ENCODE measurements around the gene GABRB2.
"Not testable (repeated sequence)": the region's sequence is repeated elsewhere in the genome, so short reads cannot be mapped to it uniquely, and the experiment has no call there.

GABRB2 gene

GRCh38 chr5:161297388-161297787 is 249.1 kb downstream of the GABRB2 start:
- DNase-seq (ENCODE audit: low read depth) = not testable (repeated sequence)

- DNase-seq (ENCODE audit: low read depth) = no peak
Observed at GRCh38 chr5:161295721-161296250, 250.7 kb downstream of the GABRB2 start.

- no peak for DNase-seq (ENCODE audit: low read depth)
Observed at GRCh38 chr5:161288071-161288470, 258.5 kb downstream of the GABRB2 start.

- DNase-seq (ENCODE audit: low read depth) = no peak
Observed at GRCh38 chr5:161287436-161287835, 259.1 kb downstream of the GABRB2 start.

DNA sequence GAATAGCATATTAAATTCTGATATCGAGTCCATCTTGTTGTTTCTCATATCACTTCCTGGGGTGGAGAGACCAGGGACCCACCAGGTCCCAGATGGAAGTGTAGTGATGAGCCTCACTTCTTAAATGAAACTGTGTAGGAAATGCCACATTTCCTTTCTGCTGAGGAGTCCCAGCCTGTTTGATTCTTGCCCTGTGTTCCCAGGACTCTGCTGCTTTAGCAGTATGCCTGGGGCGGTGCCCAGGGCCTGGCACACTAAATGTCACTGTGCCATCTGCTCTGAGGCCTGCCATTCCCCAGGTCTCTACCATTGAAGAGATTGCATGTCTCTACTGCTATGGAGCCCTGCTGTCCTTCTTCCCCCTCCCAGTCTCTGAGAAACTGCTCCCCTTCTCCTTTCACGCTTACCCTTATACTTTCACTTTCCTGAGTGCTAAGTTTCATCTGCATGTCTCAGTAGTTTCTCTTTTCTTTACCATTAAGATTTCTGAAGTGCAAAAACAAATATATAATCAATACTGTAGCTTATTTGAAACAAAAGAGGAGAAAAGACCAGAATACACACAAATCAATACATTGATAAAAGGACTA is 260.4 kb downstream of the GABRB2 start:
- no peak for DNase-seq (ENCODE audit: low read depth)

DNA sequence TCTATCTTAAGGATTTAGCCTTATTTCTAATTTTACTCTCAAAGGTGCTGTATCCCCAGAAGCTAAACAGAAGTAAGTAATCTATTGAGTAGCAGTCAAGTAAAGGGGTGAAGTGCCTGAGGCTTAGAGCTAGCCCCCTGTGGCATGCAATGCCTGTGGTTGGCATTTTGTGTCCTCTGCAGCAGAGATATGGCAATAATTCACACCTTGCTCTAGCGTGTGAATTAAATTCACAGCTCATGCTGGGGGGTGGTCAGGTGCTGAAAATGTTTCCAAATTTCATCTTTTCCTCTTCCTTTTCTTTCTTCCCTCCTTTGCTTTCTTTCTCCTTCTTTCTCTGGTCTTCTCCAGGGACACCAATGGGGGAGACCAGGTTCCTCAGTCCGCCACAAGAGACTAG is 262.1 kb downstream of the GABRB2 start:
- no peak for DNase-seq (ENCODE audit: low read depth)

GRCh38 chr5:161283296-161283695 is 263.2 kb downstream of the GABRB2 start:
- no peak for DNase-seq (ENCODE audit: low read depth)

GRCh38 chr5:161278739-161279660 is 267.5 kb downstream of the GABRB2 start:
- DNase-seq (ENCODE audit: low read depth) = no peak

DNA sequence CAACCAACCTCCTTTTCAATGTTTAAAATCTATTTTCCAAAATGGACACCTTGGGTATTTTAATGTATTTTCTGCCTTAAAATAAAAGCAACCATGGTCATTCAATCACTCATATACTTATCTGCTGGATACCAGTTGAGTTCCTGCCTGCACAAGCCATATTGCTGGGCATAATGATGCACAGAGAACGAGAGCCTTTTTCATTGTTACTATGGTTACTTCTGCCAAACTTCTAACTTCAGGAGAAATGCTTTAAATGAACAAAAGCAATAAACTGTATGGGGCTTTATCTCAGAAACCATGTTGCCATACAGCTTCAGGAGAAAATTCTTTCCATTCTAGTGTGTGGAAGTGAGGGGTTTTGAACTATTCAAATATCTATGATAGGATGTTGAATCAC is 269.5 kb downstream of the GABRB2 start:
- DNase-seq (ENCODE audit: low read depth) = no peak

DNA sequence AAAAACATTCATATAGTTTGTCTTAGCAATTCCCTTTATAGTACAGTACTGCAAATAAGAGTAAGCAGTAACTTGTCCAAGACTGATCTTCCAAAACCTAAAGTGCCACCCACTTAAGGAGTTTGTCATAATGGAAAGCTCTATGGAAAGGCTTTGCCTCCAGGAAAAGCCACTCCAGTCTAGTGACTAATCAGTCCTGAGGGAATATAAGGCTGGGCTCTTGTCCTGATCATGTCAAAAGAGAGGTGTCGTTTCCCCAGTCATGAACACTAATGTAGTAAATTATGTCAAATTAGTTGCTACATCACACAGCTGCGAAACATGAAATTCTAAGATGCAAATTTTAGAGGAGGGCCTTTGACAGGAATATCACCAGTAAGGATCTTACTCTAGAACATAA is 271.6 kb downstream of the GABRB2 start:
- DNase-seq (ENCODE audit: low read depth) = no peak

DNA sequence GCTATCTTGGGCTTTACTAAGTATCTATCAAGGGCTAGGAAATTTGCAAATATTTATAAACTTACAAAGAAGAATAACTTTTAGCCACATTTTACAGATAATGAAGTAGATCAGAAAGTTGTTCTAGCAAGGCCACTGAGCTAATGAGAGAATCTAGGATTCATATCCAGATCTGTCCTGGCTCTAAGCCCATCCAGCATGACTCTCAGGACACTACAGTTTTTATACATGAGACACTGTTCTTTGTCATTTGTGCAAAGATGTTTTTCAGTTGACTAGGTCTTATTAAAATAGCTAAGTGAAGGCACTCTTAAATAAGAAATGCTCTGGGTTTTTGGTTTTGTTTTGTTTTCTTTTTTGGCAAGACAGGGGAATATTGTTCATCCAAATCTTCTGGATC is 273.1 kb downstream of the GABRB2 start:
- DNase-seq (ENCODE audit: low read depth) = no peak

- DNase-seq (ENCODE audit: low read depth) = no peak
Observed at GRCh38 chr5:161271816-161272215, 274.7 kb downstream of the GABRB2 start.

GRCh38 chr5:161269125-161269524 is 277.4 kb downstream of the GABRB2 start:
- no peak for DNase-seq (ENCODE audit: low read depth)

- DNase-seq (ENCODE audit: low read depth) = no peak
Observed at GRCh38 chr5:161266954-161267353, 279.6 kb downstream of the GABRB2 start.

DNA sequence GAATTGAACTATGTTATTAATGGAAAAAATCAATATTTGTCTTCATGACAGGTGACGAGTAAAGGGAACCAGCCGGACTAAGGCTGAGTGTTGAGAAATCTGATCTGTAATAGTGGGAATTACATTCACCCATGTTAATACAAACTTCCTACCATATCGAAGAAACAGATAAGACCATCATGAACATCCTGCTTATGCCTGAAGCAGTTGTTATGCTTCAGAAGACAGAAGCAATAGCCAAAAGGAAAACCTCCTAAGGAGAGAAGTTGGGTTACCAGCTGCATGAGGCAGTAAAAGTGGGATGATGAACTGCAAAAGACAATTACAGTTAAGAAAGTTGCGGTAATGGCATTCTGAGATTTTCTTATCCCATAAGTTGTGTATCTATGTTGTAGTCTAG is 281.5 kb downstream of the GABRB2 start:
- no peak for DNase-seq (ENCODE audit: low read depth)

- no peak for DNase-seq (ENCODE audit: low read depth)
Observed at GRCh38 chr5:161263191-161263590, 283.3 kb downstream of the GABRB2 start.

GRCh38 chr5:161261668-161262323 is 284.7 kb downstream of the GABRB2 start:
- no peak for DNase-seq (ENCODE audit: low read depth)

- DNase-seq (ENCODE audit: low read depth) = no peak
Observed at GRCh38 chr5:161258438-161258837, 288.1 kb downstream of the GABRB2 start.

GRCh38 chr5:161256957-161257356 is 289.6 kb downstream of the GABRB2 start:
- DNase-seq (ENCODE audit: low read depth) = no peak

DNA sequence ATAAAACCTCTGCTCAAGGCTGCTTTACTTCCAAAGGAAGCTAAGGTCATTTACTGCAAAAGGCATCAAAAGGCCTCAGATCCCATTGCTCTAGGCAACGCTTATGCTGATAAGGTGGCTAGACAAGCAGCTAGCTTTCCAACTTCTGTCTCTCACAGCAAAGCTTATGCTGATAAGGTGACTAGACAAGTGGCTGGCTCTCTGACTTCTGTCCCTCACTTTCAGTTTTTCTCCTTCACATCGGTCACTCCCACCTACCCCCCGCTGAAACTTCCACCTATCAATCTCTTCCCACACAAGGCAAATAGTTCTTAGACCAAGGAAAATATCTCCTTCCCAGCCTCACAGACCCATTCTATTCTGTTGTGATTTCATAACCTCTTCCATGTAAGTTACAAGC is 293.6 kb downstream of the GABRB2 start:
- not testable (repeated sequence) for DNase-seq (ENCODE audit: low read depth)

- DNase-seq (ENCODE audit: low read depth) = no peak
Observed at GRCh38 chr5:161246749-161247148, 299.8 kb downstream of the GABRB2 start.

DNA sequence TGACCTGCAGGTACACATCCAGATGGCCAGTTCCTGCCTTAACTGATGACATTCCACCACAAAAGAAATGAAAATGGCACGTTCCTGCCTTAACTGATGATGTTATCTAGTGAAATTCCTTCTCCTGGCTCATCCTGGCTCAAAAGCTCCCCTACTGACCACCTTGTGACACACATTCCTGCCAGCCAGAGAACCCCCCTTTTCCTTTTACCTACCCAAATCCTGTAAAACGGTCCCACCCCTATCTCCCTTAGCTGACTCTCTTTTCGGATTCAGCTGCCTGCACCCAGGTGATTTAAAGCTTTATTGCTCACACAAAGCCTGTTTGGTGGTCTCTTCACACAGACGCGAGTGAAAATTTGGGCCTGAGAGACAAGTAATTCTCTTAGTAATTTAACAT is 300.7 kb downstream of the GABRB2 start:
- DNase-seq (ENCODE audit: low read depth) = not testable (repeated sequence)
